ENCODE data around the gene NCKAP5.
"Not testable (repeated sequence)": the region's sequence is repeated elsewhere in the genome, so short reads cannot be mapped to it uniquely, and the experiment has no call there.

NCKAP5 gene

DNA sequence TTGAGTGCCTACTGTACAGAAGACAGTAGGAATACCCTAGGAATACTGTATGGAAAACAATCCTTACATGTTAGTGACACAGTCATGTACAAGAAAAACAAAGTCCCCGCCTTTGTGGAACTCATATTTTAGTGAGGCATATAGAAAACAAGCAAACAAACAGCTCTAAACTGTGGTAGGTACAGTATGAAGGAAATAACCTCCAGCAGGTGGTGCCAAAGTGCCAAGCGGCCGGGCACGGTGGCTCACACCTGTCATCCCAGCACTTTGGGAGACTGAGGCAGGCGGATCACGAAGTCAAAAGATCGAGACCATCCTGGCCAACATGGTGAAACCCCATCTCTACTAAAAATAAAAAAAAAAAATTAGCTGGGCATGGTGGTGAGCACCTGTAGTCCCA lies 48.6 kb downstream of the NCKAP5 start:
- not testable (repeated sequence) for DNase-seq

DNA sequence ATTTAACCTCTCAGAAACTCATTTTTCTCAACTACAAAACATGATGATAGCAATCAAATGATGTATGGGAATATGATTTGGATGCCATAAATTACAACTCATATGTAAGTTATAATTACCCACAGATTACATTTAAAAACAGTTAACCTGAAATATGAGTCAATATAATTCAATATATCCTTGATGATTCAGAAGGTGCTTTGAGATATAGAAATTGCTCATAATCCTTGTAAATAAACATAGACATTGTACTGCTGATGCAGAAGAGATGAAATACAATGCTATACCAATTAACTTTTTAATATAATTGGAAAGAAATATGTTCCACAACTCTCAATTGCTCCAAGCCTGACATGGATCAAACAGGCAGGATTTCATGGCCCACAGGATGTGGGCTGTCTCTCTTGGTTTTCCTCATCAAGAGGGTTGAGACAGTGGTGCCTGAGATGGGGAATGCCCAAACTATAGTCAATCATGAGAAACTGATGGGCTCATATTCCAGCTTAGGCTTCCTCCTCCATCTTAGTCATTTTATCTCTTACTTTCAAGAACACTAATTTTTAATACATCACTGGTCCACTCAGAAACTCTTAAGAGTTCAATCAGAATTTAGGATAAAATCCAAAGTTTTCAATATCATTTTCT lies 49.4 kb downstream of the NCKAP5 start:
- no peak for DNase-seq

DNA sequence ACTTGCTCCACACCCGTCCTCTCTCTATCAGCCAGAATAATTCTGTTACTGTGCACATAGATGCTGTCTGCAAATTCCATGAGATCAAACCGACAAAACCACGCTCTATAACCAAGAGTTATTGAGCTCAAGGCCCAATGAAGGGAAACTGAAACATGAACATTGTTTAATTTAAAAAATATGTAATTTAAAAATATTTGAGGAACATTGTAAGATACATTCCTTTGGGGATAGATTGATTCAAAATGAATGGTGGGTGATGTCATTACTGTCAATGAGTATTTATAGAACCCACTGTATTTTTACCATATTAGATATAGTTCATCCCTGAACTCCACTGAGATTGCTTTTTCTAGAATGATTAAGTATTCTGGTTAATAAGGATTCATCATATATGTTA lies 50.4 kb downstream of the NCKAP5 start:
- no peak for DNase-seq

DNA sequence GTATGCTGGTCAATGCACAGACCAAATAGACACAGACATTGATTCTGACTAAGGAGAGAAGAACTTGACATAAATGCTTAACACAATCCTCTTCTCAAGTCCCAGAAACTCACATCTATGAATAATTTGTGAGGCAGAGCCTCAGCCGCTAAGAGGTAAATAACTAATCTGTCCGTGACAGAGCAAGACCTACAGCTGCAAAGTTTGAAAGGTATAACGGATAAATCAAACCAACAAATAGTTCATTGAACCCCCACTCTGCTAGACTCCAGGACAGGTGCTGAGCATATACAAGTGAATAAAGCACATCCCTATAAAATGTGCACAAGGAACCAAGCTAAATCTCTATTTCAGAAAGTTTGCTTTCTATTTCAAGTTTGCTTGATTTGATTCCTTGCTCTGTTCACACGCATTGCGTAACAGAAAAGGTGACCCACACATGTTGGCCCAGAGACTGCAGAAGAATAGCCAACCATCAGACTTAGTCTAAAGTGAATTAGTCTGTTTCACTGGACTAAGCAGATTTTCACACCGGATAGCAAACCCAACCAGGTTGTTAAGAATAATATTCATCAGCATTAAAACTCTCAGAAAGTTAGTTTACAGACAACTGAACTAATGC lies 51.7 kb downstream of the NCKAP5 start:
- DNase-seq, result no peak

DNA sequence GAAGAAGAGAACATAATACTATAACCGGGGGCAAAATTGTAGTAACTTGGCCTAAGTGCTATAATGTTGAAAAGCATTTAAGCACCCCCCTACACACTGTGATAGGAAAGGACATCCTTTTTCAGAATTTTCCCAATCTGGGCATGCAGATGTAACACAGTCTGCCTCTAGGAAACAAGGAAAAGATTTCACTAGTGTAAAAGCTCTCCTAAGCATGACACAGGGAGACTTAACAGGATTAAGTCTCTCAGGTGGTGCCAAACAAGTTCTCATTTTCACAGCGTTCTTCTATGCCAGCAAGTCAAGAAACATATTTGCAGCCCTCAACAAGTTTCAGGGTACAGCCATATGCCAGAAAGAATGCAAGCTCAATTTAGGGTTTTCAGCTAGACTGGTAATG lies 53.0 kb downstream of the NCKAP5 start:
- DNase-seq, result no peak

DNA sequence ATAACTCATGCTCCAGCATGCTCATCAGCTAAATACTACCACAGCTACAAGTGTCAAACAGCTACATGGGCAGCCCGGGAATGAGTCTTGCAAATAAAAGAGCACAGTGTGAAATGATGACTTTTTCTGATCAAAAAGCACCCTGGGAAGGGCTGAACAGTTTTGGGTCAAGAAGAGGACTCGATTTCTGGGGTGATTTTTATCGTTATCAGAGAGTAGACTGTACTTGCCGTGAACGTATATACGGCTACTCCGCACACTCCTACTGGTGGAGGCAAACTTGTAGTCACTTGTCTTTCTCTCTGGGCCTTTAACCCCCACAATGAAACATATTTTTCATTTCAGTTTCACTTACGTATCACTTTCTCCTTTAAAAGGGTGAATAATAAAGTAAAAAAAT lies 54.4 kb downstream of the NCKAP5 start:
- DNase-seq, result no peak

DNA sequence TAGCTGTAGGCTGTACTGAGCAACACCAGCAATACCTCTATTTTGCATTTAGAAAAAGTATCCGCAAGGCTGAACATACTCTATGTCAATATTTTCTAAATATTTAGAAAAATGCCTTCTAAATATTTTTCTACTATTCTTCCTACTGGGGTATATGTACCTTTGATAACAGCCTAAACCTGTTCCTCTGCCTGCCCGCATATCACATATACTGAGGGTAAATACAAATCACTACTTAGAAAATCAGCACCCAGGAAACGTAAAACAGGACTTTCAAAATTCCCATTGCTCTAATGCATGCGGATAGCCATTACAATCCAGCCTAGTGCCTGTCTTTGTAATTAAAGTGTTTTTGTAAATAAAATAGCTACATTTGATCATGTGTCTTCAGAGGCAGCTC lies 56.1 kb downstream of the NCKAP5 start:
- DNase-seq, result no peak

DNA sequence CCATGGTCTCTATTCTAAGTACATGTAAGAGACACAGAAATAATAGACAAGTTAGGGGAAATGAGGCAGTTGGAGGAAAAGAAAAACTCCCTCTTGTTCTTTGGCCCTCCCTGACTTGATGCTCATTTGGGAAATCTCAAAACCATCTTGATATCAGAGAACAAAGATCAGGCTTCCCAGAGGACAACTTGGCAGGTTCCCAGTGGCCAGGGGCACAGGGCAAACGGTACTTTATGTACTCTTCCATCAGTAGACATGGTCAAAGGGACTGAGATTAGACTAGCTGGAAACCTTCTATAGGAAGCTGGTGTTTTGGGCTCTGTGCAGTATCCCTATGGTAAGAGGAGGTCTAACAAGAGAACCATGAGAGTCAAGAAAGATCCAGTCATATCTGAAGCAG lies 56.6 kb downstream of the NCKAP5 start:
- DNase-seq, result no peak

DNA sequence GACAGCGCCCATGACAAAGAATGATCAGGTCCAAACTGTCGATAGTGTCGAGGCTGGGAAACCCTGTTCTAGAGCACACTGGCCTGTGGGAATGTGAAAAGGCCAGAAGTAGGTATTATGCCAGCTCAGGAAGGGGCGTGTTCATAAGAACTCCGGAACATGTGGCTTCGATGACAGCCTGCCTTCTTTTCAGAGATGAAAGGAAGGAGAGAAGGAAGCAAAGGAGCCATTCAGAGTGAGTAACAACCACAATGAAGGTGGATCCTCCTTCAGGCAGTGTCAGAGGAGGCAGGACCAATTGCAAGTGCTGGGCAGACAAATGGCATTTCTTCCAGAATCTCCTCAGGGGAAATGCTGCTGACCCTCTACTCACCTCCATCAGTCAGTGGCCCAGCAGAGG lies 58.5 kb downstream of the NCKAP5 start:
- no peak for DNase-seq

DNA sequence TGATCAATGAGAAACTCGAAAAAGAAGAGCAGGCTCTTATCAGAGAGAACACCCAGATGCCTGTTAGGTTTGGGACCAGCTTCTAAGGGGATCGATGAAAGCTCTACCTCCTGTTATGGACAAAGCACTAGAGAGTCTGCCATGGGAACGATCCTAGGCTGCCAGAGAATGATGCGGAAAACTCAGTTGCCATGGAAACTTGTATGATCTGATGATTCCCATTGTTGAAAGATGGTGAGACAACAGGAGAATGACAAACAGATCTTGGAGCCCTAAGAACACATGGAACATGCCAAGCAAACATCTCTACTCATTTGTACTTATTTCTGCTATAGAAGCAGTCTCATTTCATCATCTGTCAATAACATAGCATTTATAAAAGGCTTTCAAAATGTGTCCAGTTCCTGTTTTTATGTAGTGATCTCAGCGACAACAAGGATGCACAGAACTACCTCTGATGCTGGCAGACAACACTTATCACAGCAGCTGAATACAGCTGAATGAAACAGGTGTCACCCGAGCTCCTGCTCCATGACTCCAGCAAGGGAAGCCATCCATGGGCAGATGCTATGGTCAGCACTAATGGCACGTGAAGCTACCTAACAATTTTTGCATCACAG lies 59.6 kb downstream of the NCKAP5 start:
- DNase-seq, result no peak

DNA sequence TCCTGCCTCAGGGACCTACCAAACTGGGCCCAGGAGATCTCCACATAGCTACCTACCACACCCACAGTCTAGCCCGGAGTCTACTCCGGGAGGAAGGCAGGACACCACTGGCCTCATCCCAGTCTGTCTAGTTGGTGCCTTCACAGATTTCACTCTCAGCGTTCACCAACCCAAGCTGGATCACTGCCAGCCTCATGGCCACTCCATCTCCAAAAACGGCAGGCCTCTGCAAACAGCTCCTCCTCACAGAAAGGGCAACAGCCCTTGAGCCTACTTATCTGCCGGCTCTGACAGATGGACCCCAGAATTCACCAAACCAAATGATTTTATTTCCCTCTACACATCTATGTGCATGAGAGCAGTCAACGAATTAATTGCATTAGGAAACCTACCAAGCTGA lies 61.3 kb downstream of the NCKAP5 start:
- no peak for DNase-seq

DNA sequence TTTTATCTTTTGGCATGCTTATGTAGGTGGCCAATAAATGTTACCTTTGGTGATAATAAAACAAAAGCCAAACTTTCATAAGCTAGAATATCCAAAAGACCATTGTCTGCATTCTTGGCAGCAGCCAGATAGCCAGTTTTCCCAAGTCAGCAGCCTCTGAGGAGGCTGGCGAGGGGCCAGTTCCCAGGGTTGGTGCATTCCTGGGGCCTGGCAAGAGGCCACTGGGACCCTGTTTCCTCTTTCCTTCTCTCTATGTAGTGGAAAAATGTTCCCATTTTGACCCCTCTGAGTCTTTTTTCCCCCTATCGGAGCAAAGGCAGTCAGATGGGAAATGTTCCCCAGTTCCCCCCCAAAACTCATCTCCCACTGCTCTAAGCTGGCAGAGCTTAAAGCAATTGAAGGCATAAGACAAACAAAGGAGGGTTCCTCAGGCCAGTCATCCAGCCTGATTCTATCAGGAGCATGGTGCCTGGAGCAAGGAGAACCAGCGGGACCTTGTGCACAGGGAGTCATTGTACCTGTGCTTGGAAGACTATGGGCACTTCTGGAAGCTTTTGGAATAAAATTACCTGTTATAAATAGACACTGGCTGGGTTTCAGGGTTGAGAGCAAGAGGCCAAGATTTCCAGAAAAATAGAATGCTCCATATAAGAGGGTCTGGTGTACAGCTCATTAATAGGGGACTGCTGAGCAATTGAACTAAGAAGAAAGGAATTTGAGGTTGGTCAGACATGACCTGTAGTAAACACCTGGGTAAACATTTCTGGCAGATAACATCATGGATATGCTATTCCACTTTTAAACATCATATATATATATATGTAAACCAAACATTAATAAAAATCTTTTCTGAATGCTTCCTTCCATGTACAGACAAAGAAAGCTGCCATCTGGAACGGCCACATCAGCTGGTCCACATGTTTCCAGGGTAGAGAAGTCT lies 63.4 kb downstream of the NCKAP5 start:
- no peak for DNase-seq

DNA sequence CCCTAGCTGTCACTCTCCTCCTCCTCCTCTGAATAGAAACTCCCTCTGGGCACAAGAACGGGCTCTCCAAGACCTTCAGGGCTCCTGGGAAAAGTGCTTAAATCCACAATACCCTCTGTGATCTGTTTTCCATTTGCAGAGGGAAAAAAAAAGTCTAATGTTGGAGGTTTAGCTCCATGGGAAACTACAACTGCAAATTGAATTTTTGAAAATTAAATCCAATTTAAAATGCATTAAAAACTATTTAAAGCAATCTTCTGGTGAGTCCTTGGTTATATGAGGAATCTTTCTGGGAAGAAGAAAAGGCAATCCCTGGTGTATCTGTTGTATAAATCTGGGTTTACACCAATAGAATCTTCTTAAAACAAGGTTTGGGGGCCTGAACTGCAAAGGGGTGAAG lies 64.3 kb downstream of the NCKAP5 start:
- DNase-seq, result no peak

DNA sequence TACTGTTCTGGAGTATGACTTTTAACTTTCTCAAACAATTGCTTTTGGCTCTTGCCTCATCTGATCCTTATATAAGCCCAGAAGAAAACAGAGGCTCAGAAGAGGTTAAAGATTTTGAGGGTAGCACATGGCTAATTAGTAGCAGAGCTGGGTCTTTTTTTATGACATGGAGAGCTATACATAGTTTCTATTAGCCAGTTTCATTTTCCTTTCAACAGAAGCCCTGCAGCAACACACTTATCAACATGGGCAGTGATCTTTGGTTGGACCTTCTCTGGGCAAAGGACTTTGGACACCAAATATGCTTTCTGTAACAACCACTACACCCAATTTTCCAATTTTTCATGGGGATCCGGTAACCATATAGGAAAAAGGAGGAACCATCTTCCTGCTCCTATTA lies 64.9 kb downstream of the NCKAP5 start:
- no peak for DNase-seq

DNA sequence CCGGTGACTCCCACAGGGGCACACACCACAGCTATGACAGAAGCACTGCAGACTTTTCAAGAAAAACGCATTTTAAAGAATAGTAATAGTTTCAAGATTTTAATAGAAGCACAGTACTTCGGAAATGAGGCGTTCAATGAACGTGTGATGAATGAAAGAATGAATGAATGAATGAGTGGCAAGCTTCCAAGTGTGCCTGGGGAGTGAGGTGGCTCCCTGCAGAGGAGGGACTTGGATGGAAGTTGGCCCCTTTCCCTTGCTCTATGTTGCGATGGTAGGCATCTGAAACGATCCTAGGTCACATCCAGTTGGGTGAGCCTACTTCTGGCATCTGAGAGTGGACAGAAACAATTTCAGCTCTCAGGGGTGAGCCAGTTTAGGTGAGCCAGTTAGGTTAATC lies 65.6 kb downstream of the NCKAP5 start:
- DNase-seq, result no peak

DNA sequence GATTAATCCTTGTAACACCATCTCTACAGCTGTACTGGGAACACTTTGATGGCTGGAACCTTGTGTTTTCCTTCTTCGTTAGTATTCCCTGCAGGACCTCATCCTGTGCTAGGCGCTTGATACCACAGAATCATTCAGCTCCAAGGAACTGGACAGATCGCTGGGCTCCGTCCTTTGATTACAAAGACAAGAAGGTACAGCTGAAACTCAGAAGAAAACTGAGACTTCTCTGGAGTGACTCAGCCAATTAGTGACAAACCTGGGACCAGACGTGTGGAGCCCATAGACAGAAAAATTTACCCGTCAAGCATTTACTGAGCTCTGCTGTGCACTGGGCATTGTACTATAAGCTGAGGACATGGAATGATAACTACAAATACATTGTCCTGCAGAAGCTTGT lies 67.3 kb downstream of the NCKAP5 start:
- DNase-seq, result no peak

DNA sequence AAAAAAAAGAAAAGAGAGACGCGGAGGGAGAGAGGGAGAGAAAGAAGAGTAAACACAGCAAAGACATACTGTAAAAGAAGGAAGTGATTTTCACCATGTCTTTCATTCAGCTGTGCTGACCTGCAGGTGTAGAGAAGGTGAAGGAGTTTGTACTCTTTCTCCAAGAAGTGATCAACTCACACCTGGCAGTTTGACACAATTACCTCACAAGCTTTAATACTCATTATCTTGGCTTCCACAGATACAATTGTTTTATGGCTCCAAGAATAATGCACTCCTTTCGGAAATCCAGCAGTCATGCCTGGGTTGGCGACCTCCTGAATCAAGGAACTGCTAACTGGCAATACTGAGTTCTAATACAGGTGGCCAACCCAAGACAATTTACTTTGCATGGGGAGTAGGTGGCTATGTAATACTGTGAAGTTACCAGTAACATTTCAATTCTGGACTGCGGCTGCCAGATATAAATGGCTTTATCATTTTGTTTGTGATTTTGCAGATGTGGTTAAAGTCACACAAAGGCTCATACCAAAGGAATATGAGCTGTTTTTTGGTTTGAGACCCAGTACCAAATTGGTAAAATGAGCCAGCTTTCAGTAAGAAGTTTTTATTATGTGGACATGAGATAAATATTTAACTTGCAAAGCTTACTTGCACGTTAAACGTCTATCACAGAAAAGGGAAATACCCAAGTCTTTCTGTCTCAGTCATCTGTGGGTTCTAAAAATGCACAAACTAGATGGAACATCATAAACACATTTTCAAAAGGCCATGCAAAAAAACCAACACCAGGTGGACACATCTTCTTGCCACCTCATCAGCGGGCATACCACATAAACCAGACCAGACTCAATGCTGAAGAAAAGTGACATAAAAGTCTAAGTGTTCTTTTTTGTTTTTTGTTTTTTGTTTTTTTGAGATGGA lies 69.3 kb downstream of the NCKAP5 start:
- no peak for DNase-seq

DNA sequence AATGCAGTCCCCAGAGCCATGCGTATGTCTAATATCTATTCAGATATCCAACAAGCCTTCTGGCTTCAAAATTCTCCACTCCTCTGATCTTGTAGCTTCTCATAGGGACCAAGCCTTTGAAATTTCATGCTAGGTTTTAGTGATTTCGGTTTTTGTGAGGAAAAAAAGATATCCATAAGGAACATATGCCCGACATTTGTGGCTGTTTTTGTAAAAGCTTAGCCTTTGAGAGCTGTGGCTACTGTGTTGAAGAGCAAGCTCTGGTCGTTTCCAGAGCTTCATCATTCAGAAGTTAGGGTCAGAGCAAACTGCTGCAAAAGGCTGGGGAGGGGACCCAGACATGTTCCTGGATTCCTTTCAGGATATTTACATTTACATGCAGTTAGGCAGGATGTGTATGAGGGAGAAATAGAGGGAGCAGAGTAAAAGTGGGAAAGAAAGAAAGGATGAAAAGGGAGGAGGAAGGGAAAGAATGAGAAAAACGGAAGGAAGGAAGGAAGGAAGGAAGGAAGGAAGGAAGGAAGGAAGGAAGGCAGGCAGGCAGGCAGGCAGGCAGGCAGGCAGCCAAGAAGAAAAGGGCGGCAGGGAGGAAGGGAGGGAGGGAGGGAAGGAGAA lies 70.2 kb downstream of the NCKAP5 start:
- DNase-seq, result no peak

DNA sequence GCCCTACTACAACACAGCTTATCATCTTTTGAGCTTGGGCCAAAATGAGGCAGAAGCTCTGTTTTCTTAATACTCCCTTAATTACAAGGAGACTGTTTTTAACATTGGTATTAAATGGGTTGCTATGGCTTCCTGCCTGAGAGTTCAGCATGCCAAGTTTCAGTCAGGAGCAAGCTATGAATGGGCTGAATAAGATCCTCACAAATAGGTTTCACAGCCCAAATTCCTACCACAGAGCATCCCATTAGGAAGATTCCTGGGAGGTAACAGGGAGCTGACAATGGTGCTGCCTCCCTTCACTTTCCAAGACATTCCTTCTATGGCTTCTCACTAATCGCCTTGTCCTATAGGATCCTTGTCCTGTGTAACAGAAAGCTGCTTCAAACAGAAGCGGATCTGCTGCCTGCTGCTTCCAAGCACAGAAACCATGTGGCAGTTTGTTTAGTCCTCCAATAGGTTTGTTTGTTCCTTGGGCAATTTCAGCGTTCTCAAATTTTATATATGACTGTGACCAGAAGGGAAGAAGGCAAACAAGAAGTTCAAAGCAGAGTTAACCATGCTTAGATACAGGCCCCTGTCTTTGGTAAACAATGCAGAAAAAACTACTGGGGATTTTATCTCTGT lies 70.9 kb downstream of the NCKAP5 start:
- DNase-seq, result no peak

DNA sequence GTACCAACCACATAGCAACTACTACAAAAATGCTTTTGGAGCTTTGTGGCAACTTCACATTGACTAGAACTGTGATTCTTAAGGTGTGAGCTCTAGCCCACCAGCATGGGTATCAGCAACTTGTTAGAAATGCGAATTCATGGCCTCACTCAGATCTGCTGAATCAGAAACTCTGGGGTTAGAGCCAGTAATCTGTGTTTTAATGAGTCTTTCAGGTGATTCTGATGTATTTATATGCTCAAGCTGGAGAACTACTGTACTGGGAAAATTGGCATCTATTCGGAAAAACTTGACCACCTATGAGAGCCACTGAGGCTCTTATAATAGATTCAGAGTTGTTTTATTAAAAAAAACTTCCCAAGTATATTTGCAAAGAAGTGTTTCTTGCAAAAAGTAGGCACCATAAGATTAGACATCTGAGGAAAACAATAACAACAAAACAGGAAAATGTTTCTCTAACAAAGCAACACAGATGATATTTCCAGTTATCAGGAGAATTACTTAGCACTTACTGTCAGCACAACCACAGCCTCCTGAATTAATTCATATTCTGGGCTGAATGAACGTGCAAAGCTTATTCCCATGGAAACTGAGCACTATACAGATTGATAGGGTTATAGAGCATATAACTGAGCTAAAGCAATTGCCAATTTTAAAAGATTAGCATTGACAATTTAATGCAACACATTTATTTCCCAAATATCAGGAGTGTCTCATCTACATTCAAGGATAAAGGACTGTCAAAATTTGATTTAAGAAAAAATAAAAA lies 71.6 kb downstream of the NCKAP5 start:
- DNase-seq, result no peak

DNA sequence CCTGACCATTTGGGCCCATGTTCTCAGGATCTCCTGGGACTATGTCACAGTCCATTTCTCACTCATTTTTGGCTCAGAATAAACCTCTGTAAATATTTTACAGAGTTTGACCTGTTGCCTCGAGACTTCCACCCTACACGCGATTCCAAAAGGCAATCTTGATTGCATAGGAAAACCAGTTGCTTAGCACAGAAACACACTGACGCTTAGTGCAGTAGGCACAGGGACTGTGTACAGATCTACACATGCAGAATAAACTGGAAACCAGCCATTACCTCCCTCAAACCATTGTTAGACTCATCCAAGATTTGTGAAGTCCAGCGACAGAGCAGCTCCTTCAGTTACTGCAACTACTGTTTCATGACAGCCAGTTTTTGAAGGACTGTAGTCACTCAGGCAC lies 73.0 kb downstream of the NCKAP5 start:
- DNase-seq, result no peak
